AG10803 (cell line): ENCODE measurements around the gene ACVR2B.

Experiments used
- DNase-seq: peaks from one replicate; pipeline ENCODE4 v3.0.0; 2010; ENCODE audit warnings: low read depth
- H3K4me3 ChIP-seq: 2 replicates; pipeline ENCODE4 v1.5.1; 2011; ENCODE audit warnings: mild to moderate bottlenecking, low read length, control low read depth
- TF ChIP-seq, protein P1 (sequence below): conservative IDR thresholded peaks from 2 replicates; pipeline ENCODE4 v1.5.1; 2011; ENCODE audit warnings: mild to moderate bottlenecking, low read length, control low read depth, inconsistent platforms

ACVR2B gene

DNA sequence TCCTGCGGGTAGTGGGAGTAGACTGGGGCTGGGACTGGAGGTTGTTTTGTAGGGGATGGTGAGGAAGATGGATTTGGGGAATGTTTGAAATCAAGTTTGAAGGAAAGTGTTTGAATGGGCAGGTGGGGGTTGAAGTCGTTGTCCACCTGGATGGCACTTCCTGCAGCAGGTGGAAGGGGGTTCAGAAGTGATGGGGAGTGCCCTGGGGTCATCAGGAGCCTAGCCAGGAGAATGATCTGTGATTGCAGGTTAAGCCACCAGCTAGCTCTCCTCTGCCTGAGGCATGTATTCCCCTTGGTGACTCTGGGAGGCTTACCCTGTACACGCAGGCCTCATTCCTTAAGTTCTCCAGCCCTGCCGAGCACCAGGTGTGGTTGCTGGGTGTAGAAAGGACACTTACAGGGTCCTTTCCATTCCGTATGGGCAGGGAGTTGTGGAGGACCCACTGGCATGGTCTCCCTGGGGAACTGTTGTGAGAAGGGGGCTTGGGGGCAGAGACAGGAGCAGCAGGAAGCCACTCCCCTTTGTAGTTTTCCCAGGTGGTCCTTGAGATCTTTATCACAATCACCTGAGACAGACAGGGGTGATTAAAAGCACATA lies 22.6 kb downstream of the ACVR2B start:
- no peak for DNase-seq
- H3K4me3 ChIP-seq: no peak overlapping the region
- TF ChIP-seq, protein P1, sequence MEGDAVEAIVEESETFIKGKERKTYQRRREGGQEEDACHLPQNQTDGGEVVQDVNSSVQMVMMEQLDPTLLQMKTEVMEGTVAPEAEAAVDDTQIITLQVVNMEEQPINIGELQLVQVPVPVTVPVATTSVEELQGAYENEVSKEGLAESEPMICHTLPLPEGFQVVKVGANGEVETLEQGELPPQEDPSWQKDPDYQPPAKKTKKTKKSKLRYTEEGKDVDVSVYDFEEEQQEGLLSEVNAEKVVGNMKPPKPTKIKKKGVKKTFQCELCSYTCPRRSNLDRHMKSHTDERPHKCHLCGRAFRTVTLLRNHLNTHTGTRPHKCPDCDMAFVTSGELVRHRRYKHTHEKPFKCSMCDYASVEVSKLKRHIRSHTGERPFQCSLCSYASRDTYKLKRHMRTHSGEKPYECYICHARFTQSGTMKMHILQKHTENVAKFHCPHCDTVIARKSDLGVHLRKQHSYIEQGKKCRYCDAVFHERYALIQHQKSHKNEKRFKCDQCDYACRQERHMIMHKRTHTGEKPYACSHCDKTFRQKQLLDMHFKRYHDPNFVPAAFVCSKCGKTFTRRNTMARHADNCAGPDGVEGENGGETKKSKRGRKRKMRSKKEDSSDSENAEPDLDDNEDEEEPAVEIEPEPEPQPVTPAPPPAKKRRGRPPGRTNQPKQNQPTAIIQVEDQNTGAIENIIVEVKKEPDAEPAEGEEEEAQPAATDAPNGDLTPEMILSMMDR: no peak

DNA sequence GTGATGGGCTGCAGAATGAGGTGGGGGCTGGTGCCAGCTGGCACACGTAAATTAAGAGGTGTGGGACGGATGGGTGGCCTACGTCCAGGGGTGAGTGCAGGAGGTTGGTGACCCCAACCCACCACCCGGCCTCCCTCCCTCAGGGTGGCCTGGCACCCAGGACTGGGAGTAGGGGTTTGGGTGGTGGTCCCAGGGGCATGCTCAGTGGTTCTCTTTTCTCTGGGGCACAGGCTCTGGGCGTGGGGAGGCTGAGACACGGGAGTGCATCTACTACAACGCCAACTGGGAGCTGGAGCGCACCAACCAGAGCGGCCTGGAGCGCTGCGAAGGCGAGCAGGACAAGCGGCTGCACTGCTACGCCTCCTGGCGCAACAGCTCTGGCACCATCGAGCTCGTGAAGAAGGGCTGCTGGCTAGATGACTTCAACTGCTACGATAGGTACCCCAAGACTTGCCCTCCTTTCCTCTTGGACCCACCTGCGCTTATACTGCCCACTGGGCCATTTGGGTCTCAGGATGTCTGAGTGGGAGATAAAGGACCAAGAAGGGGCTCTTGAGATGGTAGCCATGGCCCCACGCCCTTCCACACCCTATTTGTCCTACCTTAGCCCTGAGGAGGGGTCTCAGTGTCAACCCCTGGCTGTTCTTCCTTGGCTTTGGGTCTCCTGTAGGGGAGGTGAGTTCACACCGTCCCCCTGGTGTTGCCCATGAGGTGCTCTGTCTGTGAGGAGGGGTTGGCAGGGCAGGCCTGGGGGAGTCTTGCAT lies 23.5 kb downstream of the ACVR2B start:
- DNase-seq: no peak
- TF ChIP-seq, protein P1: no peak
- no peak overlapping the region for H3K4me3 ChIP-seq

DNA sequence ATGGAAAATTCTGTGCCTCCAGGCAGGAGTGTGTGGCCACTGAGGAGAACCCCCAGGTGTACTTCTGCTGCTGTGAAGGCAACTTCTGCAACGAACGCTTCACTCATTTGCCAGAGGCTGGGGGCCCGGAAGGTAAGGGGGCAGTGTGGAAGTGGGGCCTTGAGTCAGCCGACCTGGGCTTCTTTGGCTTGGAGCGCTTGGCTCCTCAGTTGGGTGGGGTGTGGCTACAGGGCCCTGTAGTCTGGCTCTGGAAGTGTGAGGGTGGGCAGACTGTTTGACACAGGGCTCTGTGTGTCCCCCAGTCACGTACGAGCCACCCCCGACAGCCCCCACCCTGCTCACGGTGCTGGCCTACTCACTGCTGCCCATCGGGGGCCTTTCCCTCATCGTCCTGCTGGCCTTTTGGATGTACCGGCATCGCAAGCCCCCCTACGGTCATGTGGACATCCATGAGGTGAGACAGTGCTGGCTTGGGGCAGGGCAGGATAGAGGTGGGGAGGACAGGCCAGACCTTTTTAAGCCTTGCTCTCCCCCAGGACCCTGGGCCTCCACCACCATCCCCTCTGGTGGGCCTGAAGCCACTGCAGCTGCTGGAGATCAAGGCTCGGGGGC lies 24.3 kb downstream of the ACVR2B start:
- no peak for DNase-seq
- H3K4me3 ChIP-seq: no peak overlapping the region
- TF ChIP-seq, protein P1: no peak

DNA sequence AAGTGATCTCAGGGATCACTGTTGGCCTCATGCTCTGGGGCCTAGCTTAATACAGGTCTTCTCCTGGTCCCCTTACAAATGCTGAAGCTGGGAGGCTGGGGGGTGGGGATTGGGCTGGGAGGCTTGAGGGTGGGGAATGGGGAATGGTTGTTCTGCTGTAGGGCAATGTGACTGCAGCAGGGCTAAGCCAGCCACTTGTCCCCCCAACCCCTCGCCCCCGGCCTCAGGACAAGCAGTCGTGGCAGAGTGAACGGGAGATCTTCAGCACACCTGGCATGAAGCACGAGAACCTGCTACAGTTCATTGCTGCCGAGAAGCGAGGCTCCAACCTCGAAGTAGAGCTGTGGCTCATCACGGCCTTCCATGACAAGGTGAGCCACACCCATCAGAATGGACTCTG lies 25.2 kb downstream of the ACVR2B start:
- DNase-seq: no peak
- TF ChIP-seq, protein P1: no peak
- no peak overlapping the region for H3K4me3 ChIP-seq

DNA sequence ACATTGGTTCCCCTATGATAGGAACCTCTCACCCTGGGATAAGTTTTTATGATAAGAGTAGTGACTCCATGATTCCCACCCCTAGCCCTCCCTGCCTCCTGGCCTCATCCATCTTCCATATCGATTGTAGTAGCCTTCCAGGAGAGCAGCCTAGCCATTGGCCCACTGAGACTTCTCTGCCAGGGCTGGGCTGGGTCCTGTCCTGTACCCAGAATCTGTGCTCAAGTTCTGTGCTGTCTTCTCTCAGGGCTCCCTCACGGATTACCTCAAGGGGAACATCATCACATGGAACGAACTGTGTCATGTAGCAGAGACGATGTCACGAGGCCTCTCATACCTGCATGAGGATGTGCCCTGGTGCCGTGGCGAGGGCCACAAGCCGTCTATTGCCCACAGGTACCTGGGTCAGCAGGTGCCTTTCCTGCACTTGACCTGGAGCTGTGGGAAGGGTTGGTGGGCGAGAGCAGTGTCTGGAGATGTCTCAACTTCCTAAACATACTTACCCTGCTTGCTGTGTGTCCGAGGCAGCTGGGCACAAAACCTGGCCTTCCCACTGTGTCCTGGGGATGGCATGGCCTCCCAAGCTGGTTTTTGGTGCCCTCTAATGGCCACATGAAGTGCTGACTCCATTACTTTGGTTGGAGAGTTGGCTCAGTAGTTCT lies 25.9 kb downstream of the ACVR2B start:
- H3K4me3 ChIP-seq: no peak overlapping the region
- TF ChIP-seq, protein P1: peak; percentile 96
- peak; percentile 65 for DNase-seq

DNA sequence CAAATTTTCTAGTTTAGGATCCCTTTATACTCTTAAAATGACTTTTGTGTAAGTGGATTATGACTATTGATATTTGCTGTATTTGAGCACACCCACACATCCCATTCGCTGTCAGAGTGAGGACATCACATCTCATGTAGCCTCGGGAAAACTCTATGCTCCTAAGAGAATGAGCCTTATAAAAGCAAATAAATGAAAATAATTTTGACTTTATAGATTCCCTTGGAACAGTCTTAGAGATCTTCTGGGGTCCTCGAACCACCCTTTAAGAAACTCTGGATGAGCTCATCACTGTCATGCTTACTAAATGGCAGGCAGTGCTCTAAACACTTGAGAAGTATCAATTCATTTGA lies 26.4 kb downstream of the ACVR2B start:
- H3K4me3 ChIP-seq: no peak overlapping the region
- no peak for DNase-seq
- TF ChIP-seq, protein P1: no peak

DNA sequence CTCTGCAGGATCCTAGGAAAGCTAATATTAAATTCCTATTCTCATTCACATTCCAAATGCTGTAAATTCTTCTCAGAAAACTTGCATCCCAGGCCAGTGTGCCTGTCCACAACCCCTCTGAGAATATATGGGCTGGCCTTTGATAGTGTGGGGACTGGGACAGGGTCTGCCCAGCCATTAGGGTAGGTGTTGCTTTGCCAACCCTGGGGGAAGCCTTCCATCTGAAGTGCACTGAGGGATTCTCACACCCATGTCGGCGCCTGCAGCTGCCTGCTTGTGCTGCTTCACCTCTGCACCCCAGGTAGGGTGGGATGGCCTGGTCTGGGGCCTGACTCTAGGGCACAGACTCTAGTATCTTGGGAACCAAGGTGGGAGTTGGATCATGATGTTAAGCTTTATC lies 27.2 kb downstream of the ACVR2B start:
- TF ChIP-seq, protein P1: no peak

More for the DNA sequence above, 27.2 kb downstream of the ACVR2B start:
- no peak for DNase-seq
- no peak overlapping the region for H3K4me3 ChIP-seq
